Ishikawa (cell line): ENCODE measurements around the gene EXOSC3.

ENCODE experiments used
- CEBPB ChIP-seq: IDR thresholded peaks from 2 replicates; pipeline ENCODE4 v1.6.1; 2012
- CREB1 ChIP-seq: IDR thresholded peaks from 2 replicates; pipeline ENCODE4 v1.6.1; 2012; ENCODE audit warnings: low read depth
- EGR1 ChIP-seq: IDR thresholded peaks from 2 replicates; pipeline ENCODE4 v1.6.1; 2012
- EP300 ChIP-seq: IDR thresholded peaks from 2 replicates; pipeline ENCODE4 v1.6.1; 2012; ENCODE audit warnings: borderline replicate concordance
- FOXM1 ChIP-seq: IDR thresholded peaks from 2 replicates; pipeline ENCODE4 v1.6.1; 2012; ENCODE audit warnings: low read depth, borderline replicate concordance
- MAX ChIP-seq: IDR thresholded peaks from 2 replicates; pipeline ENCODE4 v1.6.1; 2012
- NFIC ChIP-seq: IDR thresholded peaks from 2 replicates; pipeline ENCODE4 v1.6.1; 2012
- RAD21 ChIP-seq: IDR thresholded peaks from 2 replicates; pipeline ENCODE4 v1.6.1; 2012; ENCODE audit warnings: low read depth
- REST ChIP-seq: IDR thresholded peaks from 2 replicates; pipeline ENCODE4 v1.6.1; 2012; ENCODE audit warnings: low read depth, mild to moderate bottlenecking
- TAF1 ChIP-seq: IDR thresholded peaks from 2 replicates; pipeline ENCODE4 v1.6.1; 2012; ENCODE audit warnings: low read depth, mild to moderate bottlenecking
- TCF12 ChIP-seq: IDR thresholded peaks from 2 replicates; pipeline ENCODE4 v1.6.1; 2012; ENCODE audit warnings: low read depth
- TEAD4 ChIP-seq: IDR thresholded peaks from 2 replicates; pipeline ENCODE4 v1.6.1; 2012
- USF1 ChIP-seq: IDR thresholded peaks from 2 replicates; pipeline ENCODE4 v1.6.1; 2012
- YY1 ChIP-seq: IDR thresholded peaks from 2 replicates; pipeline ENCODE4 v1.6.1; 2012; ENCODE audit warnings: low read depth
- ZBTB7A ChIP-seq: IDR thresholded peaks from 2 replicates; pipeline ENCODE4 v1.6.1; 2012; ENCODE audit warnings: low read depth

EXOSC3 gene

DNA sequence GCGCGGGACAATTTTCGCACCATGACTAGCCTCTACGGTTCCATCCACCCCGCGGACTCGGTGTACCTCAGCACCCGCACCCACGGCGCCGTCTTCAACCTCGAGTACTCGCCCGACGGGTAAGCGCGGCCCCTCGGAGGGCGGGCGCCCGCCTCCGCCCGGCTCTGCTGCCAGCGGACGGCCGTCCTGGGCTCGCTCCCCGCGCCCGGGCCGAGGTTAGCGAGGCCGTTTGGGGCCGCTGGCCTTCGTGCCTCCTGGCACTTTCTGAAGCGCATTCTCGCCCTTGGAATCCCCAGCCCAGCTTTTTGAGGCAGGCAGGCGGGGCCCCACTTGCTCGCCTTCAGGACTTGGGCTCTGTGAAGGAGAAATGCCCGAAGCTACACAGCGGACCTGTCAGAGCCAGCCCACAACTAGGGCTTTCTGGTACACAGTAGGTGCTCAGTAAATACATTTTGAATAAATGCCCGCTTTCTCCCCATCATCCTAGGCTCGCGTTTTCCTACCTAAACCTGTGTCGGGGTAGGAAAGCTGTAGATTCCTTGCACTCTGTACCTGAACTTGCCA lies 16.5 kb upstream of the EXOSC3 start:
- TF ChIP-seq USF1 (no peak), CREB1 (no peak)

DNA sequence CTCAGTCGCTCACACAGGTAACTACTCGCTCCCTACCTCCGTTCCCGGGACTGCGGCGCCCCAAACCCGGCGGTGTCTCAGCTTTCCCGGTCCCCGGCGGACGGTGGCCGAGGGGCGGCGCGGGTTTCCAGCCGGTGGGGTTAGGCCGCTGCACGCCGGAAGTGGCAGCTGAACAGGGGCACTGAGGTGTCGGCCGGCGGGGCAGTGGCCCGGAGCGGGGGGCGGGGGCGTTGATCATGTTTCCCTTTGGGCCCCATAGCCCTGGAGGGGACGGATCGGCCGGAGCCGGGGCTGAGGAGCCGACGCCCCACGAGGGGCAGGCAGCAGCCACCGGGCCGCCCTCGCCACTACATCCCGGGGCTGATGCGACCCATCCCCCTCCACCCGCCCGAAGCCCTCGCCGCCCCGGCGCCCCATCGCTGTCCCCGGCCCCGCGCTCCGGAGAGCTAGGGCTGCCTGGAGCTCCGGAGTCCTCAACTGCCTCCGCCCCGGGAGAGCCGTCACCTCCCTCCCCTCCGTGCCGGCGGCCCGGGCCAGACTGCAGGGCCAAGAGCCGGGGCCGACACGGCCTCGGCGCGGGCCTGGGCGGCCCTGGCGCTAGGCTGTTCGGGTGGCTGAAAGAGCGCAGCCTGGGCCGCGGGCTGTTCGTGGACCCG lies 15.9 kb upstream of the EXOSC3 start, which contains the start of gene DCAF10:
Gene DCAF10 (plus strand): TSS at position 167 of the 656 bp plus-strand sequence. CDS start 70 bp downstream, at position 237.
- TF ChIP-seq RAD21 = no peak
- peak; percentile 84 for TF ChIP-seq MAX
- peak; percentile 38 for TF ChIP-seq CREB1
- peak; percentile 59 for TF ChIP-seq FOXM1
- no peak for TF ChIP-seq REST
- TF ChIP-seq TEAD4 = peak; percentile 58
- TF ChIP-seq TCF12 = peak; percentile 85; the same call in 1 of the 2 replicates
- peak; percentile 70; the same call in 1 of the 2 replicates for TF ChIP-seq USF1
- TF ChIP-seq EP300 = peak; percentile 56; the same call in 1 of the 2 replicates
- TF ChIP-seq ZBTB7A = peak; percentile 89; the same call in 1 of the 2 replicates
- peak; percentile 83; the same call in 1 of the 2 replicates for TF ChIP-seq YY1
- peak; percentile 81 for TF ChIP-seq EGR1
- peak; percentile 51 for TF ChIP-seq NFIC
- peak; percentile 43; the same call in 1 of the 2 replicates for TF ChIP-seq CEBPB
- TF ChIP-seq TAF1 = peak; percentile 97

- TF ChIP-seq RAD21 (no peak), REST (no peak), NFIC (no peak), EGR1 (no peak), MAX (no peak), TCF12 (no peak), TEAD4 (no peak), ZBTB7A (no peak), FOXM1 (no peak), CEBPB (no peak), EP300 (no peak), USF1 (no peak), YY1 (no peak), TAF1 (no peak), CREB1 (no peak)
Observed at GRCh38 chr9:37798677-37799076, 13.8 kb upstream of the EXOSC3 start.

GRCh38 chr9:37796232-37796631 lies 11.4 kb upstream of the EXOSC3 start:
- TF ChIP-seq REST (no peak), YY1 (no peak), CREB1 (no peak), FOXM1 (no peak), USF1 (no peak), EP300 (no peak), EGR1 (no peak), MAX (no peak), TCF12 (no peak), RAD21 (no peak), ZBTB7A (no peak), TAF1 (no peak), TEAD4 (no peak), CEBPB (no peak), NFIC (no peak)
